Erythroblast (primary cell): Measurements from ENCODE around the gene HM13.

ENCODE experiments used
- GATA1 ChIP-seq: IDR thresholded peaks from 2 replicates; pipeline ENCODE4 v1.6.1; 2011; ENCODE audit warnings: low read depth, mild to moderate bottlenecking, control low read depth, low read length, moderate library complexity
- POLR2A ChIP-seq: IDR thresholded peaks from 2 replicates; pipeline ENCODE4 v1.6.1; 2011; ENCODE audit warnings: mild to moderate bottlenecking, low read length

- TF ChIP-seq POLR2A (no peak), GATA1 (no peak)
These were observed 88.7 kb downstream of the HM13 start for GRCh38 chr20:31602779-31603441.
